Nephron progenitor cell (in vitro differentiated cells): ENCODE data around the gene KCNK18.

Experiments
- DNase-seq: peaks from one replicate; pipeline ENCODE4 v3.0.0; 2021
- H3K27ac Mint-ChIP-seq: 2 replicates; pipeline ENCODE4 v1.8.0; 2021; ENCODE audit warnings: mild to moderate bottlenecking, moderate library complexity, mixed read lengths
- H3K27me3 Mint-ChIP-seq: 2 replicates; pipeline ENCODE4 v1.8.0; 2021; ENCODE audit warnings: mild to moderate bottlenecking, low read depth, mixed read lengths; ENCODE audit not compliant: poor library complexity
- H3K36me3 Mint-ChIP-seq: 2 replicates; pipeline ENCODE4 v1.8.0; 2021; ENCODE audit warnings: low read depth, mixed read lengths
- H3K4me1 Mint-ChIP-seq: 2 replicates; pipeline ENCODE4 v1.8.0; 2021; ENCODE audit warnings: mixed read lengths
- H3K4me3 Mint-ChIP-seq: 2 replicates; pipeline ENCODE4 v1.8.0; 2021; ENCODE audit warnings: mild to moderate bottlenecking, moderate library complexity, mixed read lengths
- H3K9me3 Mint-ChIP-seq: 2 replicates; pipeline ENCODE4 v1.8.0; 2021; ENCODE audit warnings: mild to moderate bottlenecking, moderate library complexity, mixed read lengths
- TF ChIP-seq, protein P1 (sequence below): fragments of 200-600 bp; sonication (generic); IDR thresholded peaks from 2 replicates; pipeline ENCODE4 v1.5.0; 2021; ENCODE audit warnings: antibody characterized with exemption

Gene KCNK18

DNA sequence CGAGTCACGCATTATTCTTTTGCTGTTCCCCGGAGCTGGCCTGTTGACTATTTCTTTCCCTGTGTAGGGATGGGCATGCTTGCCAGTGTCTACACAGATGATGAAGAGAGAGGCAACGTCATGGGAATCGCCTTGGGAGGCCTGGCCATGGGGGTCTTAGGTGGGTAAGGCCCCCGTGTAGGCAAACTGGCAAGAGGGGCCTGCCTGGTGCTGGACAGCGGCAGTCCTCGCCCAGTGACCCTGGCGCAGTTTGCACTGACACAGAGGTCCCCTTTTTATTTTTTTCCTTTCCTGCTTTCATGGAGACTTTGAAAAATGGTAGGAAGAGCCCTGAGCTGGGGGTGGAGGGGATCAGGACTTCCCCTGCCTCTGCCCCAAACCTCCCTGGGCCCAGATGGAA is 57.0 kb downstream of the KCNK18 start:
- no peaks in the 10 kb centered on the region for H3K36me3 Mint-ChIP-seq
- peaks cover 45% of the 10 kb centered on the region for H3K4me1 Mint-ChIP-seq
- no peak for DNase-seq
- no peak overlapping the region for H3K4me3 Mint-ChIP-seq
- no peak overlapping the region for H3K27ac Mint-ChIP-seq
- no peaks in the 10 kb centered on the region for H3K9me3 Mint-ChIP-seq
- peaks cover 24% of the 10 kb centered on the region for H3K27me3 Mint-ChIP-seq
- TF ChIP-seq, protein P1, sequence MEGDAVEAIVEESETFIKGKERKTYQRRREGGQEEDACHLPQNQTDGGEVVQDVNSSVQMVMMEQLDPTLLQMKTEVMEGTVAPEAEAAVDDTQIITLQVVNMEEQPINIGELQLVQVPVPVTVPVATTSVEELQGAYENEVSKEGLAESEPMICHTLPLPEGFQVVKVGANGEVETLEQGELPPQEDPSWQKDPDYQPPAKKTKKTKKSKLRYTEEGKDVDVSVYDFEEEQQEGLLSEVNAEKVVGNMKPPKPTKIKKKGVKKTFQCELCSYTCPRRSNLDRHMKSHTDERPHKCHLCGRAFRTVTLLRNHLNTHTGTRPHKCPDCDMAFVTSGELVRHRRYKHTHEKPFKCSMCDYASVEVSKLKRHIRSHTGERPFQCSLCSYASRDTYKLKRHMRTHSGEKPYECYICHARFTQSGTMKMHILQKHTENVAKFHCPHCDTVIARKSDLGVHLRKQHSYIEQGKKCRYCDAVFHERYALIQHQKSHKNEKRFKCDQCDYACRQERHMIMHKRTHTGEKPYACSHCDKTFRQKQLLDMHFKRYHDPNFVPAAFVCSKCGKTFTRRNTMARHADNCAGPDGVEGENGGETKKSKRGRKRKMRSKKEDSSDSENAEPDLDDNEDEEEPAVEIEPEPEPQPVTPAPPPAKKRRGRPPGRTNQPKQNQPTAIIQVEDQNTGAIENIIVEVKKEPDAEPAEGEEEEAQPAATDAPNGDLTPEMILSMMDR, result no peak

DNA sequence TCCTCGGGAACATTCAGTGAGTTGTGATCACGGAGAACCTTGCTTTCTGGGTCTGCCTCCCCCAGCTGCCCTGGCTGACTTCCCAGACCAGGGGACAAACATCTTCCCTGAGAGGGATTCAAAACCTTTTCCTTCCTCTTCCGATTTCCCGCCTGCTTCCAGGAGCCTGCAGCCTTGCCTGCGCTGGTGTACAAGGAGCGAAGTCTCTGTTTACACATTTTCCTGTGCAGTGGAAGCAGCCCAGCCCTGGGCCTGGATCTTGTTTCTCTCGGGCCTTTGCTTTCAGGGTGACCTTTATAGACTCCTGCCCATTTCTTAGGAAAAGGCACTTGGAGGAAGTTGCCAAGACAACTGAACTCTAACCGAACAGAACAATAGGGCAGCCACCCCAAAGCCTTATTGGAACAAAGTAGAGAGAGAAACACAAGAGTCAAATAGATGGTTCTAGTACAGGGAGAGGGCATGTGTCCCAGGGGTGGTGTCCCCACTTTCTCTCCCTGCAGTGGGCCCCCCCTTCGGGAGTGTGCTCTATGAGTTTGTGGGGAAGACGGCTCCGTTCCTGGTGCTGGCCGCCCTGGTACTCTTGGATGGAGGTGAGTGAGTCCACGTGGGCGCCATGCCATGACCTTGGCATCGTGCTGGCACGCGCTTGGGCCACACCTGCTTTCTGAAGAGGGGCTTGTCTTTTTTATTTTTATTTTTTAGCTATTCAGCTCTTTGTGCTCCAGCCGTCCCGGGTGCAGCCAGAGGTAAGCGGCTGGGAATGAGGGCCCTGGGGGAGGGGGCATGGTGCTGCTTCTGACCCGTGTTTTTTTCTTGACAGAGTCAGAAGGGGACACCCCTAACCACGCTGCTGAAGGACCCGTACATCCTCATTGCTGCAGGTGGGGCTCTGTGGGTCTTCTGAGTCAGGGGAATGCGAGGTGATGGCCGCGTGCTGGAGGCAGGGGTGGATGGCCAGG is 57.8 kb downstream of the KCNK18 start:
- Mint-ChIP-seq H3K36me3 (no peaks in the 10 kb centered on the region), H3K27me3 (peaks cover 24% of the 10 kb centered on the region), H3K9me3 (no peaks in the 10 kb centered on the region), H3K27ac (no peak overlapping the region), H3K4me1 (peaks cover 52% of the 10 kb centered on the region), H3K4me3 (no peak overlapping the region)
- DNase-seq, result no peak
- TF ChIP-seq, protein P1, result no peak

DNA sequence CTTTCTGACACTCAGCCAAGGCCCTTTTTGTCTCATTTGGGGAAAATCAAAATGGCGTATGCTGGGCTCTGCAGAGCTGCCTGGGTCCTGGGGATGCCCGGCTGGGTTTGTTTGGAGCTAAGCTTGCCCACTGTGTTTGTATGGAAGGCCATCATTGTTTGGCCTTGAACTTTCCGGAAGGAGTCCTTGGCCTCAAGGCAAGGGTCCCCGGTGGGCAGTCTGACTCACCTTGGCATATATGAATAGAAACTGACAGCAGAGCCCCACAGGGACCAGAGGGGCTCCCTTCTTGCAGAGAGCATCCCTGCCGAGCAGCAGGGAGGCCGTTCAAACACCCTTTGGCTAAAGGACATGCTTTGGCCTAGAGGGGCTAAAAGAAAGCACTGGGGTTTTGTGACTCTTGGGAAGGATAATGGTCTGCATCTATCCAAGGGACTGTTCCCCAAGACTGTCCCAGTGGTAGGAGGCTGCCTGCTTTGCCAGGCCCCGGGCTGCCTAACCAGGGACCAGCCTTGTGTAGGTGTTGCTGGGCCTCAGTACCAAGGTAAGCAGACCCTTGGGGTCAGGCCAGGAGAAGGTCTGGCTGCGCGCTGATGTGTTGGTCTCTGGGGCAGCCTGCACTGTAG is 58.7 kb downstream of the KCNK18 start:
- TF ChIP-seq, protein P1, result no peak
- no peaks in the 10 kb centered on the region for H3K36me3 Mint-ChIP-seq
- H3K4me3 Mint-ChIP-seq, result no peak overlapping the region
- H3K4me1 Mint-ChIP-seq, result peaks cover 58% of the 10 kb centered on the region
- DNase-seq, result no peak
- no peaks in the 10 kb centered on the region for H3K9me3 Mint-ChIP-seq
- peaks cover 27% of the 10 kb centered on the region for H3K27me3 Mint-ChIP-seq
- no peak overlapping the region for H3K27ac Mint-ChIP-seq

DNA sequence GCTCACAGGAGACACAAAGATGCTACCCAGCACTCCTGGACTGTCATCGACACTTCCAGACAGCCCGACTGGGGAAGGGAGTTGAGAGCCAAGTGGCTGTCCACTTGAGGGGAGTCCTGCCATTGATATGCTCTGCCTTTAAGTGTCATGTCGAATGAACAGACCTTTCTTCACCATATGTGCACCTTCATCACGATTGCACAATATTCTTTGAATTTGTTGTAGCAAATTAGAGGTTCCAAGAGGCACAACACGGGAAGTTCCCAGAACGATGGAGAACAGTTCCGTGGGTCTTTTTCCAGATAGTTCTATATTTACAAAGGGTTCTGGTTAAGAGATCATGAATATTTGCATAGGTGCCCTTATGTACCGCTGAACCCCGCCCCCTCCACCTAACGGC is 59.6 kb downstream of the KCNK18 start:
- Mint-ChIP-seq H3K4me3 (no peak overlapping the region), H3K4me1 (peaks cover 57% of the 10 kb centered on the region), H3K27ac (no peak overlapping the region), H3K27me3 (peaks cover 24% of the 10 kb centered on the region), H3K36me3 (no peaks in the 10 kb centered on the region), H3K9me3 (no peaks in the 10 kb centered on the region)
- no peak for DNase-seq
- TF ChIP-seq, protein P1, result no peak

DNA sequence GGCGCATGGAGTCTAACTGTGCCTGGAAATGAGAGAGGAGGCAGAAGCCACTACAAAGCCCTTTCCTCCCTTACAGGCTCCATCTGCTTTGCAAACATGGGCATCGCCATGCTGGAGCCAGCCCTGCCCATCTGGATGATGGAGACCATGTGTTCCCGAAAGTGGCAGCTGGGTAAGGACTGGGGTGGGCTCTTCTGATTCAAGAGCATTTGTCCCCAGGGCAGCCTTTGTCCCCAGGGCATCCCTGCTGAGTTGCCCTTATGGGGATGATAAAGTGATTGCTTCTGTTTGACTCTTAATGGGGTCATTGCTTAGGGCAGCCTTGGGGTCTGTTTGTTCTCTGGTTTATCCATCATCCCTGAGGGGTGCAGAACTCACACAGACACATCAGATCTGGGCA is 60.4 kb downstream of the KCNK18 start:
- no peaks in the 10 kb centered on the region for H3K9me3 Mint-ChIP-seq

More for the DNA sequence above, 60.4 kb downstream of the KCNK18 start:
- H3K4me3 Mint-ChIP-seq, result no peak overlapping the region
- no peak for DNase-seq
- TF ChIP-seq, protein P1, result no peak
- no peak overlapping the region for H3K27ac Mint-ChIP-seq
- H3K36me3 Mint-ChIP-seq, result no peaks in the 10 kb centered on the region
- peaks cover 27% of the 10 kb centered on the region for H3K27me3 Mint-ChIP-seq
- peaks cover 57% of the 10 kb centered on the region for H3K4me1 Mint-ChIP-seq
